HEK293 (cell line): Measurements from ENCODE around the gene MKLN1.

Experiments used
- CTCF ChIA-PET: fragments of 350-600 bp; formaldehyde crosslinking; extraction: SDS; loops from one replicate; lab custom pipeline; 2021; ENCODE audit warnings: antibody characterized with exemption; lab: Yijun Ruan, JAX
- POLR2A ChIA-PET: fragments of 300-600 bp; formaldehyde crosslinking; extraction: SDS; loops from one replicate; lab custom pipeline; 2020; ENCODE audit warnings: antibody characterized with exemption, inconsistent platforms; lab: Yijun Ruan, JAX
- H3K27ac ChIP-seq: fragments of 200-500 bp; sonication (Bioruptor generic); 2 replicates; pipeline ENCODE4 v1.5.1; 2014; ENCODE audit warnings: low read depth, low read length, control low read depth, inconsistent platforms; ENCODE audit errors: extremely low read depth
- H3K36me3 ChIP-seq, 2 experiments: fragments of 200-500 bp in 1 of 2; sonication (Bioruptor generic) in 1 of 2; 1 replicate in 1 of 2; 2 replicates in 1 of 2; pipeline ENCODE4 v1.5.1; 2014 to 2017; ENCODE audit warnings: inconsistent platforms in 2 of 2, low read length in 2 of 2; ENCODE audit not compliant: control insufficient read depth in 2 of 2, insufficient read depth in 1 of 2
- H3K4me1 ChIP-seq: fragments of 200-500 bp; sonication (Bioruptor generic); 2 replicates; pipeline ENCODE4 v1.5.1; 2014; ENCODE audit warnings: mild to moderate bottlenecking, low read length, inconsistent platforms; ENCODE audit not compliant: control insufficient read depth, insufficient read depth
- H3K4me3 ChIP-seq: 2 replicates; pipeline ENCODE4 v1.5.1; 2011; ENCODE audit warnings: low read depth, mild to moderate bottlenecking, control low read depth, low read length, moderate library complexity
- H3K9me3 ChIP-seq: fragments of 200-500 bp; sonication (Bioruptor generic); 2 replicates; pipeline ENCODE4 v1.5.1; 2014; ENCODE audit warnings: low read depth, low read length, inconsistent platforms; ENCODE audit not compliant: control insufficient read depth, insufficient read depth
- HOXD13 ChIP-seq: sonication (generic); formaldehyde crosslinking; IDR thresholded peaks from 2 replicates; pipeline ENCODE4 v1.8.0; 2022; ENCODE audit warnings: missing genetic modification reagents, borderline replicate concordance
- SALL2 ChIP-seq: fragments of 450-650 bp; formaldehyde crosslinking; IDR thresholded peaks from 2 replicates; pipeline ENCODE4 v1.5.0; 2017; ENCODE audit warnings: missing biosample characterization, mild to moderate bottlenecking, missing genetic modification characterization, borderline replicate concordance
- SP2 ChIP-seq: fragments of 450-650 bp; formaldehyde crosslinking; IDR thresholded peaks from 2 replicates; pipeline ENCODE4 v1.5.1; 2016; ENCODE audit warnings: missing biosample characterization, missing genetic modification characterization
- ZNF146 ChIP-seq: fragments of 450-650 bp; formaldehyde crosslinking; IDR thresholded peaks from 2 replicates; pipeline ENCODE4 v1.5.1; 2016; ENCODE audit warnings: missing biosample characterization, missing genetic modification characterization
- ZNF184 ChIP-seq: fragments of 450-650 bp; IDR thresholded peaks from 2 replicates; pipeline ENCODE4 v1.5.1; 2018; ENCODE audit warnings: missing biosample characterization, mild to moderate bottlenecking, missing genetic modification characterization
- ZNF239 ChIP-seq: fragments of 450-650 bp; formaldehyde crosslinking; IDR thresholded peaks from 2 replicates; pipeline ENCODE4 v1.5.1; 2016; ENCODE audit warnings: missing biosample characterization, missing genetic modification characterization
- ZNF362 ChIP-seq: fragments of 450-650 bp; formaldehyde crosslinking; IDR thresholded peaks from 2 replicates; pipeline ENCODE4 v1.5.1; 2016; ENCODE audit warnings: missing biosample characterization, missing genetic modification characterization
- ZNF513 ChIP-seq: fragments of 450-650 bp; IDR thresholded peaks from 2 replicates; pipeline ENCODE4 v1.5.1; 2018; ENCODE audit warnings: missing biosample characterization, missing genetic modification characterization
- ZNF600 ChIP-seq: fragments of 450-650 bp; formaldehyde crosslinking; IDR thresholded peaks from 2 replicates; pipeline ENCODE4 v1.5.1; 2016; ENCODE audit warnings: missing biosample characterization, missing genetic modification characterization
- ZNF626 ChIP-seq: fragments of 450-650 bp; sonication (Bioruptor Pico); formaldehyde crosslinking; IDR thresholded peaks from 2 replicates; pipeline ENCODE4 v1.5.1; 2018; ENCODE audit warnings: missing biosample characterization, missing genetic modification characterization, inconsistent platforms
- ZNF664 ChIP-seq: fragments of 450-650 bp; formaldehyde crosslinking; IDR thresholded peaks from 2 replicates; pipeline ENCODE4 v1.5.1; 2016; ENCODE audit warnings: missing biosample characterization, missing genetic modification characterization
- ZNF707 ChIP-seq: fragments of 450-650 bp; formaldehyde crosslinking; IDR thresholded peaks from 2 replicates; pipeline ENCODE4 v1.5.1; 2016; ENCODE audit warnings: missing biosample characterization, missing genetic modification characterization
- ZNF837 ChIP-seq: fragments of 450-650 bp; formaldehyde crosslinking; IDR thresholded peaks from 2 replicates; pipeline ENCODE4 v1.5.1; 2016; ENCODE audit warnings: missing biosample characterization, missing genetic modification characterization
- ZNF843 ChIP-seq: fragments of 450-650 bp; formaldehyde crosslinking; IDR thresholded peaks from 2 replicates; pipeline ENCODE4 v1.5.1; 2016; ENCODE audit warnings: missing biosample characterization, missing genetic modification characterization
- ZSCAN23 ChIP-seq: fragments of 450-650 bp; formaldehyde crosslinking; IDR thresholded peaks from 2 replicates; pipeline ENCODE4 v1.5.1; 2016; ENCODE audit warnings: missing biosample characterization, missing genetic modification characterization
- TF ChIP-seq, protein P1 (sequence below): fragments of 450-650 bp; formaldehyde crosslinking; IDR thresholded peaks from 2 replicates; pipeline ENCODE4 v1.5.1; 2016; ENCODE audit warnings: missing biosample characterization, missing genetic modification characterization

MKLN1 gene

DNA sequence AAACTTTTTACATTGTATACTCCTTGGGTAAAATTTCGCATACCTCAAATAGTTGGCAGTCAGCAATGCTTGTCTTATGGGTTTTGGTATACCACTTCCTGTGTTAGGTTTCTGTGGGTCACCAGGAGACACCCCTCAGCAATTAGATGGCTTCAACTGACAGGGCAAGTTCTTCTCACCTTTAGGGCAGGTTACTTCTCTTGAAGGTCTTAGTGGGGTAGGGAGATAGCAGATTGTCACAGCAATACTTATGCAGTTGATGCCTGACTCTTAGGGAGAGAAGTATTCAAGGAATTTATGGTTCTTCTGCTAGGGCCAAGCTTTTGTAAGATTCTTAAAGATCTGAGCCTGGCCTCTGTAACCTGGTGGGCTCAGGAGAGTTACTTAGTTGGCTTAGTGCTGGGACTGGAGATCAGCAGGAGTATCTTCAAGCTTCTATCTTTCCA is 42.9 kb downstream of the MKLN1 start:
- Histone ChIP-seq H3K4me3 (no peak overlapping the region), H3K4me1 (peaks cover 3% of the 10 kb centered on the region), H3K9me3 (no peaks in the 10 kb centered on the region), H3K27ac (no peak overlapping the region), H3K36me3 (no peaks in the 10 kb centered on the region)
- TF ChIP-seq ZNF146 = no peak
- ChIA-PET POLR2A (interaction anchor here (0.6 to 0.7 kb wide), 2 partner anchors 300 to 1102 kb away, joined by 3 read pairs; no protein-coding TSS in a partner anchor), CTCF (no interaction called here)

DNA sequence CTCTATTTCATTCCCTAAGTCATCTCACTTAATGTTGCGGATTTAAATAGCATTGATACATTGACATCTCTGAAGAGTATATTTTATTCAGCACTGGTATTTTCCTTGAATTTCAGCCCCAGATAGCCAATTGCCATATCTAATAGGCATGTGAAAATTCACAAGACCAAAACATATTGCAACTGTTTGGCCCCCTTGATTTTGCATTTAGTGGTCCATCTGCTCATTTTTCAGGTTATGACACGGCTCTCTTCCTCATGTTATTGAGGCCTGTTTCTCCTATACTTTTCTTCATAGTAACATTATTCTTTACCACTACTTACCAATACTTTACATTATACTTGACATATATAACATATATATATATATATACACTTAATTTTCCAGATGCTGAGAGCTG is 43.7 kb downstream of the MKLN1 start:
- Histone ChIP-seq H3K9me3 (no peaks in the 10 kb centered on the region), H3K4me3 (no peak overlapping the region), H3K27ac (no peak overlapping the region), H3K4me1 (peaks cover 3% of the 10 kb centered on the region)
- ChIA-PET POLR2A (no interaction called here), CTCF (no interaction called here)
- TF ChIP-seq ZNF664 (tag by site-specific recombination) = 0 out of 2 replicates have a peak, but pooled peaks have one; percentile 29
- 0 out of 2 replicates have a peak, but pooled peaks have one; percentile 26 for TF ChIP-seq ZNF600
- no peak for TF ChIP-seq ZNF239
- TF ChIP-seq, all 188 proteins: peak for 2
- no peaks in the 10 kb centered on the region for H3K36me3 ChIP-seq

GRCh38 chr7:131372554-131372953 is 44.9 kb downstream of the MKLN1 start:
- H3K4me3 ChIP-seq = no peak overlapping the region
- no peaks in the 10 kb centered on the region for H3K36me3 ChIP-seq
- peaks cover 3% of the 10 kb centered on the region; the same call in 1 of the 2 replicates for H3K4me1 ChIP-seq
- no peak overlapping the region for H3K27ac ChIP-seq
- ChIA-PET CTCF (interaction anchor here (0.7 kb wide), 1 partner anchor 557 kb away, joined by 3 read pairs; no protein-coding TSS in a partner anchor), POLR2A (interaction anchor here (0.6 kb wide), 1 partner anchor 266 kb away, joined by 5 read pairs; no protein-coding TSS in a partner anchor)
- no peaks in the 10 kb centered on the region for H3K9me3 ChIP-seq
- peak; percentile 73; the same call in 1 of the 2 replicates for TF ChIP-seq ZNF362 (tag by site-specific recombination)
- no peak for TF ChIP-seq SALL2
- no peak for TF ChIP-seq ZSCAN23
- no peak for TF ChIP-seq ZNF184

GRCh38 chr7:131374821-131375220 is 47.1 kb downstream of the MKLN1 start:
- no peaks in the 10 kb centered on the region for H3K9me3 ChIP-seq
- no peaks in the 10 kb centered on the region for H3K36me3 ChIP-seq
- no peak overlapping the region for H3K4me3 ChIP-seq
- ChIA-PET POLR2A (no interaction called here), CTCF (interaction anchor here (0.6 kb wide), 1 partner anchor 617 kb away, joined by 3 read pairs; no protein-coding TSS in a partner anchor)
- H3K4me1 ChIP-seq = peaks cover 3% of the 10 kb centered on the region; the same call in 1 of the 2 replicates
- no peak overlapping the region for H3K27ac ChIP-seq
- TF ChIP-seq ZNF843 (tag by site-specific recombination) = no peak
- no peak for TF ChIP-seq SP2 (tag by site-specific recombination)
- no peak for TF ChIP-seq ZNF664 (tag by site-specific recombination)
- TF ChIP-seq ZNF707 = no peak
- TF ChIP-seq HOXD13 (CRISPR knock-in tag) = no peak

DNA sequence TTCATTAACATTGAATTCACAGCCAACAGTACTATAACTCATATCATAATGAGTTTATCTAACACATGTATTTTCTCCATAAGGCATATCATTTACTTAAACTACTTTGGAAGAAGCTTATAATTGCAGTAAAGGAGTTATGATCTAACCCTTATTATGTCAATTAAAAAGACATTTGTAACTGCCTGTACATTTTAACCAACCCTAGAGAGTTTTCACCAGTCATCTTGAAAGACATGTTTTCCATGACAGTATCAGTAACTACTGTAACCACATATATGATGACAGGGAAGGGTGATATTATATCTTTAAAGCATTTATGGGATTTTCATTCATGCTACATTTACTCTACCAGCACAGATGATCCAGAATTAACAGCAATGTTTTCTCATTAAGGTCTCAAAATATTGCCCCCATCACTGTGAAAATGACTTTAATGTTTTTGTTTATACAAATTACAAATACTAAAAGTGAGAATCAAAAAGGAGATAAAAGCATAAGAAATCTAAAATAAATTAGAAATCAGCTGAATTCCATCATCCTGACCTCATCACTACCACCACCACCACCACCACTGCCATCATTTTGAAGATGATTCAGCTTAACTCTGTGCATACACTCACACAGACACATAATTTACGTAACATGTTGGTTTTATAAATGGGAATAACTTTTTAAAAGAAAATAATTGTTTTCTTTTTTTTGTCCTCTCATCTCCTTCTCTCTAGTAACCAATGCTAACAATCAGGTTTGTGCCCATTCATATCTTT is 53.6 kb downstream of the MKLN1 start:
- no peaks in the 10 kb centered on the region for H3K9me3 ChIP-seq
- no peak overlapping the region for H3K27ac ChIP-seq
- ChIA-PET POLR2A (no interaction called here), CTCF (interaction anchor here (0.6 kb wide), 1 partner anchor 45 kb away, joined by 3 read pairs; no protein-coding TSS in a partner anchor)
- no peaks in the 10 kb centered on the region for H3K4me1 ChIP-seq
- H3K36me3 ChIP-seq = no peaks in the 10 kb centered on the region; a peak in 1 of 3 replicates
- no peak overlapping the region for H3K4me3 ChIP-seq
- TF ChIP-seq ZNF184 = 0 out of 2 replicates have a peak, but pooled peaks have one; percentile 6
- TF ChIP-seq ZNF837 (tag by site-specific recombination) = no peak
- no peak for TF ChIP-seq ZNF513 (tag by site-specific recombination)
- TF ChIP-seq, protein P1, sequence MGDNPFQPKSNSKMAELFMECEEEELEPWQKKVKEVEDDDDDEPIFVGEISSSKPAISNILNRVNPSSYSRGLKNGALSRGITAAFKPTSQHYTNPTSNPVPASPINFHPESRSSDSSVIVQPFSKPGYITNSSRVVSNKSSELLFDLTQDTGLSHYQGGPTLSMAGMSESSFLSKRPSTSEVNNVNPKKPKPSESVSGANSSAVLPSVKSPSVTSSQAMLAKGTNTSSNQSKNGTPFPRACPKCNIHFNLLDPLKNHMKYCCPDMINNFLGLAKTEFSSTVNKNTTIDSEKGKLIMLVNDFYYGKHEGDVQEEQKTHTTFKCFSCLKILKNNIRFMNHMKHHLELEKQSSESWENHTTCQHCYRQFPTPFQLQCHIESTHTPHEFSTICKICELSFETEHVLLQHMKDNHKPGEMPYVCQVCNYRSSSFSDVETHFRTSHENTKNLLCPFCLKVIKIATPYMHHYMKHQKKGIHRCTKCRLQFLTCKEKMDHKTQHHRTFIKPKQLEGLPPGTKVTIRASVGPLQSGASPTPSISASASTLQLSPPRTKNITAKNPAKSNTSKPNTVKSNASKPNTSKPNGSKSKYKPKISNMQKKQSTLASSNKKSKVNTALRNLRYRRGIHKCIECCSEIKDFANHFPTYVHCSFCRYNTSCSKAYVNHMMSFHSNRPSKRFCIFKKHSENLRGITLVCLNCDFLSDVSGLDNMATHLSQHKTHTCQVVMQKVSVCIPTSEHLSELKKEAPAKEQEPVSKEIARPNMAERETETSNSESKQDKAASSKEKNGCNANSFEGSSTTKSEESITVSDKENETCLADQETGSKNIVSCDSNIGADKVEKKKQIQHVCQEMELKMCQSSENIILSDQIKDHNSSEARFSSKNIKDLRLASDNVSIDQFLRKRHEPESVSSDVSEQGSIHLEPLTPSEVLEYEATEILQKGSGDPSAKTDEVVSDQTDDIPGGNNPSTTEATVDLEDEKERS = no peak
- TF ChIP-seq ZNF626 (tag by site-specific recombination) = no peak
- TF ChIP-seq HOXD13 (CRISPR knock-in tag) = no peak
